Caco-2 (cell line): Measurements from ENCODE around the gene NCOR2. TPM values are rescaled to one million over a fixed set of nuclear protein-coding genes. Genes with fewer than 3 reads are reported as not detected.
A peak's percentile ranks its signal among the peaks of the same experiment; 100 is the strongest.

Experiments used
- BruUV-seq: library from RNA; stranded (reverse); fragments of 400-500 nt; replicated peaks from 2 replicates; lab custom pipeline; 2021; lab: Mats Ljungman, UMichigan
- CTCF ChIA-PET: fragments of 300-600 bp; sonication (Branson Sonifier 250); formaldehyde crosslinking; loops from one replicate; lab custom pipeline; 2022; ENCODE audit warnings: antibody characterized with exemption; lab: Charles Lee
- POLR2A ChIA-PET: fragments of 300-600 bp; sonication (Branson Sonifier 250); formaldehyde crosslinking; loops from one replicate; lab custom pipeline; 2022; ENCODE audit warnings: antibody characterized with exemption; lab: Charles Lee
- DNase-seq, 2 experiments: peaks; one replicate each; pipeline versions ENCODE4 v3.0.0 to v3.0.0-alpha.2; 2020 to 2022
- H3K27me3 ChIP-seq: replicated peaks from 2 replicates; pipeline ENCODE4 v1.6.0; 2011; ENCODE audit warnings: low read length; ENCODE audit not compliant: control insufficient read depth, insufficient read depth
- H3K36me3 ChIP-seq: 2 replicates; pipeline ENCODE4 v1.5.1; 2011; ENCODE audit warnings: low read length; ENCODE audit not compliant: control insufficient read depth, insufficient read depth
- H3K4me1 ChIP-seq: fragments of 250-450 bp; sonication (Bioruptor Pico); 2 replicates; pipeline ENCODE4 v1.5.1; 2020; ENCODE audit warnings: mild to moderate bottlenecking
- H3K4me3 ChIP-seq: 2 replicates; pipeline ENCODE4 v1.5.1; 2011; ENCODE audit warnings: low read depth, mild to moderate bottlenecking, control low read depth, low read length
- H3K9me3 ChIP-seq: fragments of 250-450 bp; sonication (Bioruptor Pico); 2 replicates; pipeline ENCODE4 v1.5.1; 2020; ENCODE audit warnings: mild to moderate bottlenecking, moderate library complexity
- H3K27ac Mint-ChIP-seq: one replicate; pipeline ENCODE4 v1.8.0; 2022; ENCODE audit warnings: mixed read lengths; ENCODE audit not compliant: unreplicated experiment
- H3K27me3 Mint-ChIP-seq: one replicate; pipeline ENCODE4 v1.8.0; 2022; ENCODE audit warnings: mixed read lengths; ENCODE audit not compliant: insufficient read depth, unreplicated experiment
- H3K36me3 Mint-ChIP-seq: one replicate; pipeline ENCODE4 v1.8.0; 2022; ENCODE audit warnings: mild to moderate bottlenecking, mixed read lengths; ENCODE audit not compliant: insufficient read depth, unreplicated experiment
- H3K4me1 Mint-ChIP-seq: one replicate; pipeline ENCODE4 v1.8.0; 2022; ENCODE audit warnings: low read depth, mixed read lengths; ENCODE audit not compliant: unreplicated experiment
- H3K4me3 Mint-ChIP-seq: one replicate; pipeline ENCODE4 v1.8.0; 2022; ENCODE audit warnings: mild to moderate bottlenecking, moderate library complexity, mixed read lengths; ENCODE audit not compliant: unreplicated experiment
- H3K9me3 Mint-ChIP-seq: one replicate; pipeline ENCODE4 v1.8.0; 2022; ENCODE audit warnings: mixed read lengths; ENCODE audit not compliant: unreplicated experiment
- CTCF ChIP-seq, 2 experiments: fragments of 200-600 bp in 1 of 2; IDR thresholded peaks; 1 replicate in 1 of 2; 2 replicates in 1 of 2; pipeline versions ENCODE4 v1.5.1 to v1.8.0; 2011 to 2022; ENCODE audit warnings: antibody characterized with exemption in 1 of 2, control low read depth in 1 of 2, inconsistent platforms in 1 of 2, low read depth in 1 of 2, low read length in 1 of 2, mild to moderate bottlenecking in 1 of 2, moderate library complexity in 1 of 2; ENCODE audit not compliant: insufficient read depth in 1 of 2, severe bottlenecking in 1 of 2, unreplicated experiment in 1 of 2
- intact Hi-C: fragments of 100-400 bp; cut with micrococcal nuclease; formaldehyde crosslinking; loops from one replicate; pipeline ENCODE4 v1.10.0; 2022; ENCODE audit not compliant: unreplicated experiment
- total RNA-seq: library from RNA; stranded (reverse); gene quantifications from 2 replicates; pipeline ENCODE4 v1.2.3, GENCODE V29; 2022

NCOR2 gene
- total RNA-seq, 1 experiment from 2014 or later, result 250 TPM

GRCh38 chr12:124599074-124599999 is 31.9 kb upstream of the NCOR2 start:
- intact Hi-C loops, result loop anchor here (5.0 kb wide), 1 partner anchor 33 kb away; no protein-coding TSS in a partner anchor
- no peak overlapping the region for H3K4me3 Mint-ChIP-seq
- no peaks in the 10 kb centered on the region for H3K27me3 ChIP-seq
- no peaks in the 10 kb centered on the region for H3K9me3 Mint-ChIP-seq
- no peaks in the 10 kb centered on the region for H3K9me3 ChIP-seq
- ChIA-PET CTCF (no interaction called here), POLR2A (no interaction called here)
- H3K4me1 Mint-ChIP-seq, result peaks cover 19% of the 10 kb centered on the region
- TF ChIP-seq CTCF (IDR thresholded peaks at IDR 0.05; ENCODE audit: insufficient read depth in 1 of 2, low read depth in 1 of 2, low read length in 1 of 2, severe bottlenecking in 1 of 2, unreplicated experiment in 1 of 2), result no peak
- no peak overlapping the region for H3K27ac Mint-ChIP-seq
- H3K4me1 ChIP-seq, result peaks cover 30% of the 10 kb centered on the region
- no peak overlapping the region for H3K4me3 ChIP-seq
- H3K36me3 Mint-ChIP-seq, result no peaks in the 10 kb centered on the region
- no peaks in the 10 kb centered on the region for H3K27me3 Mint-ChIP-seq
- no peaks in the 10 kb centered on the region; the same call in 1 of the 2 replicates for H3K36me3 ChIP-seq
- DNase-seq, result no peak
- BruUV-seq, result no TSS peak

GRCh38 chr12:124597041-124597440 is 29.6 kb upstream of the NCOR2 start:
- Mint-ChIP-seq H3K27ac (no peak overlapping the region), H3K9me3 (no peaks in the 10 kb centered on the region), H3K4me3 (no peak overlapping the region), H3K4me1 (no peaks in the 10 kb centered on the region), H3K27me3 (no peaks in the 10 kb centered on the region), H3K36me3 (no peaks in the 10 kb centered on the region)
- BruUV-seq, result no TSS peak
- peak in 1 of 2 experiments; percentile 44 for DNase-seq
- POLR2A ChIA-PET, result no interaction called here
- no peaks in the 10 kb centered on the region for H3K9me3 ChIP-seq
- intact Hi-C loops, result loop anchor here (5.0 kb wide), 1 partner anchor 35 kb away; no protein-coding TSS in a partner anchor
- no peak for TF ChIP-seq CTCF (IDR thresholded peaks at IDR 0.05; ENCODE audit: insufficient read depth in 1 of 2, low read depth in 1 of 2, low read length in 1 of 2, severe bottlenecking in 1 of 2, unreplicated experiment in 1 of 2)
- no peak overlapping the region for H3K4me3 ChIP-seq
- H3K36me3 ChIP-seq, result no peaks in the 10 kb centered on the region; the same call in 1 of the 2 replicates
- no peaks in the 10 kb centered on the region for H3K27me3 ChIP-seq
- CTCF ChIA-PET, result no interaction called here
- H3K4me1 ChIP-seq, result peaks cover 12% of the 10 kb centered on the region

- Mint-ChIP-seq H3K27ac (no peak overlapping the region), H3K4me1 (no peaks in the 10 kb centered on the region), H3K27me3 (no peaks in the 10 kb centered on the region), H3K36me3 (no peaks in the 10 kb centered on the region), H3K9me3 (peaks cover 13% of the 10 kb centered on the region), H3K4me3 (no peak overlapping the region)
- ChIA-PET CTCF (no interaction called here), POLR2A (no interaction called here)
- peaks cover 12% of the 10 kb centered on the region for H3K4me1 ChIP-seq
- intact Hi-C loops, result loop anchor here (5.0 kb wide), 1 partner anchor 37 kb away; no protein-coding TSS in a partner anchor
- H3K36me3 ChIP-seq, result no peaks in the 10 kb centered on the region; the same call in 1 of the 2 replicates
- H3K27me3 ChIP-seq, result no peaks in the 10 kb centered on the region
- H3K4me3 ChIP-seq, result no peak overlapping the region
- no TSS peak for BruUV-seq
- peaks cover under 1% of the 10 kb centered on the region; the same call in 1 of the 2 replicates for H3K9me3 ChIP-seq
- no peak for DNase-seq
- no peak for TF ChIP-seq CTCF (IDR thresholded peaks at IDR 0.05; ENCODE audit: insufficient read depth in 1 of 2, low read depth in 1 of 2, low read length in 1 of 2, severe bottlenecking in 1 of 2, unreplicated experiment in 1 of 2)
Observed at GRCh38 chr12:124595444-124595843, 28.0 kb upstream of the NCOR2 start.
